ENCODE measurements around the gene CCT2.

The CCT2 gene
- total RNA-seq: 93.3 to 201 (median 156) reads per million in 17 experiments

GRCh38 chr12:69585189-69586062 lies at the start of gene CCT2:
CCT2 (plus strand) TSS chr12:69585459; CDS start chr12:69585522, 63 bp downstream.
- peak; percentile 98 to 99 (median 98) for DNase-seq

DNA sequence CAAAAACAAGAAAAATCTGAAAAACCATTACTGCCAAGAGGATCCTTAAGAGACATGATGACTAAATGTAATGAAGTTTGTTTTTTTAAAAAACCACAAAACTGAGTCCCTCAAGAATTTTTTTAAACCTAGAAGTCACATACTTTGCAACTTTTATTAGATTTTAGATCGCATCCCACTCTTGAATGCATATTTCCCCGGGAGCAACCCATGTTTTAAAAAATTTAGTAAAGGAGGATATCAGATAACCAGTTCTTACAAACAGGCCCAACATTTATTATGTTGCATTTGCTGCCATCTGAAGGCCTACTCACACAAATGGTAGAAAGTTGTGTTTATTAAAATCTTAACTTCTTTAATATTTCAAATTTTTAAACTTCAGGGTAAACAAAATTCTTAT lies 44.3 kb upstream of the CCT2 start:
- no peak for DNase-seq

GRCh38 chr12:69544087-69544486 lies 41.2 kb upstream of the CCT2 start:
- no peak for DNase-seq

GRCh38 chr12:69545081-69545480 lies 40.2 kb upstream of the CCT2 start:
- peak in 2 of 4 experiments; percentile 33 to 47 for DNase-seq

DNA sequence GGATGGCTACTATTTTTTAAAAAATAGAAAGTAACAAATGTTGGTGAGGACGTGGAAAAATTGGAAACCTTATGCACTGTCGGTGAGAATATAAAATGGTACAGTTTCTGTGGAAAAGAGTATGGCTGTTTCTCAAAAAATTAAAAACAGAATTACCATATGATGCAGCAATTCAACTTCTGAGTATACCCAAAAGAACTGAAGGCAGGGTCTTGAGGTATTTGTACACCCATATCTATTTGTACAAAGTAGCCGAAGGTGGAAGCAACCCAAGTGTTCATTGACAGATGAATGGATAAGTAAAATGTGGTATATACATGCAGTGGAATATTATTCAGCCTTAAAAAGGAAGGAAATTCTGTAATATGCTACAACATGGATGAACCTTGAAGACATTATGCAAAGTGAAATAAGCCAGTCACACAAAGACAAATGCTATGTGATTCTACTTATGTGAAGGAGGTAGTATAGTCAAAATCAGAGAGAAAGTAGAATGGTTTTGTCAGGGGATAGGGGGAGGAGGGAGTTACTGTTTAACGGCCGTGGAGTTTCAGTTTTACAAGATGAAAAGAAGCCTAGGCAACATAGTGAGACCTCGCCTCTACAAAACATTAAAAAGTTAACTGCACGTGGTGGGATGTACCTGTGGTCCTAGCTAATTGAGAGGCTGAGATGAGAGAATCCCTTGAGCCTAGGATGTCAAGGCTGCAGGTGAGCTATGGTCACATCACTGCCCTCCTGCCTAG lies 38.4 kb upstream of the CCT2 start:
- no peak for DNase-seq

DNA sequence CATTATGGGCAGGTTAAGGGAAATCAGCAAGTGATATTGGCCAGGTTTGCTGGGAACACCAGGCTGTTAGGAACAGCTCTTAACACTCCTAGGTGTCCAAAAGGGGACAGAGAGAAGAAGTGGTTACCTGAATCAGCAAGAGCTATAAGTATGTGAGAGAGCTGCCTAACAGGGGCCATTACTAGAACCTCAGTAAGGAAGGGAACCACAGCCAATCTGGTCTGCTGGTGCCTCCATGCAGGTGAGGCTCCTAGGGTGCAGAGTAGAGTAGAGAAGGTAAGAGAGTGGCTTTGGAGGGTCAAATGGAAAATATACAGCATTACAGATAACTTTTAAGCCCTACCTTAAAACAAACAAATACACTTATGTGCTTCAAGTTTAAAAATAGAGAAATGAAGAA lies 36.6 kb upstream of the CCT2 start:
- no peak for DNase-seq

DNA sequence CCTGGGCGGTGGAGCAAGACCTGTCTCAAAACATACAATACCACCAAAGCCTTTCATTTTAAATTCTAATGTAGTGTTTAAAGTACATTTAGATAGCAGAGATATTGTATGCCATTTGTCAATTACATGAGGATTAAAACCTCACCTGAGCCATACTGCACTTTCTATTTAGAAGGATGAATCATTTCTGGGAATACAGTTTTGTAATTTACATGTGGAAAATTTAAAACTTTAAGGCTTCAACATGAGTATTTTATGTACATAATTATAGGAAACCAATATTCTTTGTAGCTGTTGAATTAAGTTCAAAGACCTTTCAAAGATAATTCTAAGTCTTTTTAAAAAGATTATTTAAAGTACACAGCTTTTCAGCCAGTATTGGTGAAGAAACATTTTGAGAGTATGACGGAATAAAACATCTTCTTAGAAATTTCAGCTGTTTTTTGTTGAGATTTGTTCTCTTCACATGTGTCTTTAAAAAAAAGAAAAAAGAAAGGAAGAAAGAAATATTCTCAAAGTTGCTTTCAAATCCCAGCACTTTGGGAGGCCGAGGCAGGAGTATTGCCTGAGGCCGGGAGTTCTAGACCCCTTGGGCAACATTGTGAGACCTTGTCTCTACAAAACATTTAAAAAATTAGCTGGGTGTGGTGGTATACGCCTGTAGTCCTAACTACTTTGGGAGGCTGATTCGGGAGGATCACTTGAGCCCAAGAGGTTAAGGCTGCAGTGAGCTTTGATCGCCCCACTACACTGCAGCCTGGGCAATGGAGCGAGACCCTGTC lies 34.5 kb upstream of the CCT2 start:
- DNase-seq: no peak

DNA sequence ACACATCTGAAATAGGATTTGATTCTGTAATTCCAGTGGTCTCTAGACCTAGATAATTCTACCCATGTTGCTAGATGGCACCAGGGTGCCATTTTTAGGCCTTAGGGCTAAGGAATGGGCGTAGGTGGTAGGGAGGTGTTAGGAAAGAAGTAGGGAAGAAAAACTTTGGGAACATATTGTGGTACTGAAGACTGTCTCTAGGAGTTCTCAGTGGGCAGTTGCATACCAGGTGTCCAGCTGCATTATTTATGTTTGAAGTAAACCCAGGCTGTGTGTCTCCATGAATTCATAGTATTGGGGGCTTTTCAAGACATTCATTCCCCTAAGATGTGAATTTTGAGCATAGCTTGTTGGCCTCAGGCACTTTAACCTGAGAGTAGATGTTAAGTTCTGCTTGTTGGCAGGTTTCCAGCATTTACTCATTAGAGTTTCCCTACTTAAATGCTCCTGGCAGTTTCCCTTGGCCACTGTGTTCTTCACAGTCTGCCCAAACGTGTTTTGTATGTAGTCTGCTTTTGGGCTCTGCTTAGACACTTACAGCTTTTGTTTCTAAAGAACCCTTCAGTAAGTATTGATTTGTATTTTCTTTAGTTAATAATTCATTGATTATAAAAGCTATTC lies 31.5 kb upstream of the CCT2 start:
- DNase-seq: peak in 1 of 4 experiments; percentile 28

- DNase-seq: no peak
These were observed 29.8 kb upstream of the CCT2 start for GRCh38 chr12:69555461-69555860.

DNA sequence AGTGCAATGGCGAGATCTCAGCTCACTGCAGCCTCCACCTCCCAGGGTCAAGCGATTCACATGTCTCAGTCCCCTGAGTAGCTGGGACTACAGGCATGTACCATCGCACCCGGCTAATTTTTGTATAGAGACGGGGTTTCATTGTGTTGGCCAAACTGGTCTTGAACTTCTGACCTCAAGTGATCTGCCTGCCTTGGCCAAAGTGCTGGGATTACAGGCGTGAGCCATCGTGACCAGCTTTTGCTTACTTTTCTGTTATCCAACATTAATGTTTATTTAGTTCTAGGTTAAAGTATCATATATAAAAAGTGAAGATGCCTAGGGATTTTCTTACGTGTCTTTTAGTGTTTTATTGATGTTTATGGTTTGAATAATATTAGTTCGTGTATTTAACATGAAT lies 28.9 kb upstream of the CCT2 start:
- no peak for DNase-seq

DNA sequence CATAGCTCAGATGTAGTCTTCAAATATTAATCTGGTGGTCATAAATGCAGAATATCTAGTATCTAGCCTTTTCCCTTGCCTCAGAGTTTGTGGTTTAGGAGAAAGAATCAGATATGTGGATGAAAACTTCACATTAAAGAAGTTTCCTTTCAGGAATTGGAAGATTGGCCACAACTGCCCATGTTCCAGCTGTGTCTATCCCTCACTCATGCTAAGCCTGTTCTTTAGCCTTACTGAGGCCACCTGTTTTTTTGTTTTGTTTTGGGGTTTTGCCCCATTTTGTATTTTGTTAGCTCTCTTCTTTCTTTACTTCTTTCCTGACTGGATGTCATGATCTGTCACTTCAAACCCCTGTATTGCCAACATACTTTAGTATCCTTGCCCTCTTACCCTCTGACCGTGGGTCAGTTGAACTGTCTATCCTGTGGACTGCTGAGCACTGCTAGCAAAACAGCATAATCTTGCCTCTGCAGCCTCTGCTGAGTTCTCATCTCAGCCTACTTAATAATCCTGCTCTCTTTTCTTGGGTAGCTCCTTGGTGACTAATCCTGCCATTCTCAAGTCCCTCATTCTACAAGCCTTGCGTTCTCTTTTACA lies 22.0 kb upstream of the CCT2 start:
- no peak for DNase-seq

DNA sequence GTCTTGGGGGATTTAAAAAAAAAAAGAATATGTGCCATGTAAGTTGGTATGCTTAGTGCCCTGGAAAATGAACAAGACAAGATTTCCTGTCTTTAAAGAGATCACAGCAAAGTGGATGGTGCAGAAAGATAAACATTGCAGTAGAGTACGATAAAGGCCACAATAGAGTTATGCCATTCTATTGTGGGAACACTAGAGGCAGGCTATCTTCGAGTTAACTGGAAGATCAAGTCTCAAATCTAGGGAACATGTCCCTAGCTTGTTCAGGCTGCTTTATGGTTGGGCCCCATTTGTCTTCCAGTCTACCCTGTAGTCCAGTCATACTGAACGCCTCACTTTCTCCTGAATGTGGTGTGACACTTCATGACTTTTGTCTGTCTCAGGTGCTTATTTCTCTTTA lies 18.7 kb upstream of the CCT2 start:
- DNase-seq: no peak

DNA sequence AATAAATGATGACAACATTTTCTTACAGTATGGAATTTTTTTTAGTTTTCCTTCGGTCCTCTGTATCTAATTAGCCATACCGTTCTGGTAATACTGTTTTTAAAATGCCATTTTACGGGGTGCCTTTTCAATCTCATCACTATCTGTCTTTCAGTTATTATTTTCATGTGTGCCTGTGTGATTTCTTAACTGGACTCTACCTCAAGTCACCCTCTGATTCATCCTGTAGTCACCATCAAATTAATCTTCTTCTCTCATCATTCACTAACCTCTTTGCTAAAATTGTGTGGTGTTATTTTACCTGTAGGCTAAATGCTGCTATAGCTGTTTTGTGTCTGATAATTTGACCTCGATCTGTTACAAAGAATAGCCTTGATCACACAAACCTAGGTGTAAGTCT lies 16.0 kb upstream of the CCT2 start:
- no peak for DNase-seq

- DNase-seq: no peak
These were observed 15.2 kb upstream of the CCT2 start for GRCh38 chr12:69570000-69570516.

DNA sequence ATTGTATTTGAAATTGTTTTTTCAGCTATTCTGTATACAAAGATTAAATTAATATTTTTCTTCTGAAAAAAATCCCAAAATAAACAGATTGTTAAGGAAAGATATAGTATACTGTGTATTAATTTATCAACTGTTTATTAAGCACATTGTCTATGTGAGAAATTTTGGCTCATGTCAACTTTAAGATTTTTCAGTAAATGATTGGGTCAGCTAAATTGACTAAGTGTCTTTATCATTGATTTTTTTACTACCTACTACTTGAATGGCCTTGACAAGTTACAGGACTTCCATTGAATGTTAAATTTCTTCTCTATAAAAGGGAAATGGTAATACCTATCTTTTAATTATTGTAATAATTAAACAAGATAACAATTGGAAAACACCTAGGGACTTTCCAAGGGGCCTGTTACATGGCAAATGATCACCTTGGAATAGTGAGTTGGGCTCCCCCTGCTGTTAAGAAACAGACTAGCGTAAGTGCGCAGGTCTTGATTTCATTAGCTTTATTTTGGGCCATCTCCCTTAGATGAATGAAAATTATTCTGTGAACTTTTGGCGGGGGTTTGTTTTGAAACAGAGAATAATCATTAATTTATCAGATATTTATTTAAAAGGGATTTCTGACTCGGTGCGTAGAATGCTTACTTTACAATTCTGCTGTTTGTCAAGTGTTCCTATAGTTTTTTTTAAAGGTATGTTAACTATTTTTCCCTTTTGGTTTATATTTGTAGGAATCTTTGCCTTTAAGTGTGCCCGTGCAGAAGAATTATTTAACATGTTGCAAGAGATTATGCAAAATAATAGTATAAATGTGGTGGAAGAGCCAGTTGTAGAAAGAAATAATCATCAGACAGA lies 14.5 kb upstream of the CCT2 start:
- DNase-seq: peak; percentile 69 to 81 (median 72)

- no peak for DNase-seq
These were observed 9.9 kb upstream of the CCT2 start for GRCh38 chr12:69575346-69575745.

- DNase-seq: peak in 2 of 4 experiments; percentile 40 to 41
These were observed 7.0 kb upstream of the CCT2 start for GRCh38 chr12:69578283-69578682.

DNA sequence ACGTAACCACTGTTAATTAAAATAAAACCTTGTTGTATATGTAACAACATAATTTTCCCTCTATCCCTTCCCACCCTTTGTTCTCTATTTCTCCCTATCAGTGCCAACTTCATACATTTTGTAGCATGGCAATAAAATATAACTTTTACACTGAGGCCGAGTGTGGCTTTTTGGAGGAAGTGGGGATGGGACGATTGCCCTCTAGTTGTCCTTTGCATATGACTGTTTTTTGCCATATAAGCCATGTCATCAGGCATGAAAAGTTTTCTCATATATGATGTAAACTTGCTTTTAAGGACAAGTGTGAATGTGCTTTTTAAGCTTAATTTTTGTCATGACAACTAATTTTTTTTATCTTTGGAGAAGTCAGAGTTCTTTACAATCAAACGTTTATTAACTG lies 6.2 kb upstream of the CCT2 start:
- DNase-seq: peak in 1 of 4 experiments; percentile 14

DNA sequence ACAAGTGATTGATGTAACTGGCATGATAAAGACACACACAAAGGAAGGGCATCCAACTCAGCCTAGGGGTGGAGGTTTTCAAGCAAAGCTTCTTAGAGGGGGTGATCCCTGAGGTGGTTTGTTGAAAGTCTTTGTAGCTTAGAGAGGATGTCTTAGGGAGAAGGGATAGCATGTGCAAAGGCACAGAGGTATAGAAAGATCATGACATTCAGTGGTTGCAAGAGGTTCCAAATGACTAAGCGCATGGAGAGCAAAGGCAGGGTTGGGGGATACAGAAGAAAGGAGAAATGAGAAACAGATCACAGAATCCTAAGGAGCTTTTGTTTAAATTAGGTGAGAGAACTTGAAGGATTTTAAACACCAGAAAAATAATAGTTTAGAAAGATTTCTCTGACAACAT lies 5.2 kb upstream of the CCT2 start:
- no peak for DNase-seq

DNA sequence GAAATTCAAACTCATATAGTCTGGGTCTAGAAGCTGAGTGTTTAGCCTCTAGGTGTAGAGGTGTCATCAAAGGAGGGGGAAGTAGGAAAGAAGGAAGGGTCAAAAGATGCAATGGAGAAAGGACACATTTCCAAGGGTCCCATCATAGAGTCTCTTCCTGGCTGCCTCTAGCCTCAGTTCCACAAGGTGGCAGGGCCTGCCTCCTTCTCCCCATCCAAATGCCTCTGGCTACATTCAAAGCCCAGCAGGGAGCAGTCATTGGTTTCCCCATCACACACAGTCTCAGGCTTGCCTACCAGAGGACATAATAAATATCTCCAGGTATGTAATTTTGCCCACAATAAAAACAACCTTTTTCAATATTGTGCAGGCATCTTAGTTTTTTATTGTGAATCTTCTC lies 2.1 kb upstream of the CCT2 start:
- DNase-seq: peak in 1 of 4 experiments; percentile 5

GRCh38 chr12:69588527-69588926 lies 3.3 kb downstream of the CCT2 start:
- DNase-seq: no peak

Measured in suppressor macrophage (primary cell).